Prostate gland (tissue), 2 donors: ENCODE results near the gene PIEZO2. TPM values are rescaled to one million over a fixed set of nuclear protein-coding genes. Genes with fewer than 3 reads are reported as not detected.

Experiments
- DNase-seq: peaks from one replicate; pipeline ENCODE4 v3.0.0-alpha.2; 2019; ENCODE audit warnings: low spot score
- H3K27ac ChIP-seq, 2 donors: fragments of 200-600 bp; sonication (generic); 2 replicates each; pipeline ENCODE4 v1.5.1; 2017 to 2019
- H3K27me3 ChIP-seq: fragments of 200-600 bp; sonication (generic); replicated peaks from 2 replicates; pipeline ENCODE4 v1.5.1; 2019; ENCODE audit not compliant: insufficient read depth
- H3K36me3 ChIP-seq, 2 donors: fragments of 200-600 bp; sonication (generic); 1 replicate in 1 of 2; 2 replicates in 1 of 2; pipeline versions ENCODE4 v1.5.1 to v1.8.1; 2017 to 2019
- H3K4me1 ChIP-seq: fragments of 200-600 bp; sonication (generic); replicated peaks from 2 replicates; pipeline ENCODE4 v1.5.1; 2019
- H3K4me3 ChIP-seq, 2 donors: fragments of 200-600 bp; sonication (generic); 2 replicates each; pipeline ENCODE4 v1.5.1; 2017 to 2019
- H3K9me3 ChIP-seq: fragments of 200-600 bp; sonication (generic); 2 replicates; pipeline ENCODE4 v1.5.1; 2017
- POLR2A ChIP-seq: fragments of 450-650 bp; IDR thresholded peaks from one replicate; pipeline ENCODE4 v1.6.1; 2016; ENCODE audit warnings: antibody characterized with exemption, mild to moderate bottlenecking
- POLR2AphosphoS5 ChIP-seq: sonication (generic); formaldehyde crosslinking; IDR thresholded peaks from one replicate; pipeline ENCODE4 v1.6.1; 2017; ENCODE audit warnings: antibody characterized with exemption
- WGBS: methylation state at CpG from one replicate; pipeline ENCODE4 v1.1.5; 2018; 5-methylcytosine and 5-hydroxymethylcytosine counted together
- intact Hi-C: fragments of 100-400 bp; cut with DNase I; formaldehyde crosslinking; loops from one replicate; pipeline ENCODE4 v1.14.2; 2022
- total RNA-seq, 2 donors: library from RNA; depleted of rRNA; stranded (reverse); fragments of >200 nt; gene quantifications; one replicate each; pipeline ENCODE4 v1.1.0, GENCODE V29; 2016
- TF ChIP-seq, protein P1 (sequence below), 4 experiments: fragments of 200-600 bp in 2 of 4; fragments of 450-650 bp in 2 of 4; sonication (generic) in 2 of 4; IDR thresholded peaks; 1 replicate in 3 of 4; 2 replicates in 1 of 4; pipeline ENCODE4 v1.5.1; 2016 to 2019; ENCODE audit warnings: antibody characterized with exemption in 4 of 4, mild to moderate bottlenecking in 2 of 4, moderate library complexity in 2 of 4

Gene PIEZO2
- total RNA-seq, 2 donors from 2014 or later: 4.1 to 19.0 TPM

DNA sequence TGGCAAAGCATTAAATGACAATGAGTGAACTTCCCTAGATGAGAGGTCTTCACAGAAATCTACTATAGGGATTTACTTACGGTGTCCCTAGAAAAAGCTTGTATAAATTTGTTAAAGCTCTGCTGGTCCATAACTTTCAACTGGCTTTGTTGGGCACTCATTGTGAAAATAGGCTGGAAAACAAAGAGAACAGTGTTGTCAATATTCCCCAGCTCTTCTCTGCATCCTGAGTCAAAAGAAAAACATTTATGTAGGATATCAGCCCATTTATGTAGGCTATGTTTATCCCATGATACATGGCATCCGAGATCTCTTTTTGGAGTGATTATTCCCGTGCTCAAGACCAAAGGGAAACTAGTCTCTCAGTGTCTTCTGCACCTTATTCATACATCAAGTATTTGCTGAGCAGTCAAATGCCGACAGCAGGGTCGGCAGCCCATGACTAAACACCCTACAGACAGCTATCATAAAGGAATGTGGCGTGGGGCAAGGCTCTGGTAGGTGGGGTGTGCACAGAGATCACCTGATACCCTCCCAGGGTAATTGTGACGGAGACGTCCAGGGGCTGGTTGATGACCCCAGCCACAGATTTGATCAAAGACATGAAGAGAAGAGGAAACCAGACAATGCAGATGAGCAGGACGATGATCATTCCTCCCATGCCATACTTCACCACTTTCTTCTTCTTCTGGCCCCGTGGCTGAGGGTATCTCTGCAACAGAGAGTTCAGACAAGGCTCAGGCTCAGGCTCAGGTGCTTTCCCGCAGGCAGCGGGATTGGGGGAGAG lies 467.6 kb downstream of the PIEZO2 start:
- H3K27ac ChIP-seq: no peak overlapping the region
- 78% methylated on average over 12 of the region's 12 CpGs for WGBS
- intact Hi-C loops: no loop called here
- TF ChIP-seq POLR2AphosphoS5 (no peak), POLR2A (no peak)
- TF ChIP-seq, protein P1, sequence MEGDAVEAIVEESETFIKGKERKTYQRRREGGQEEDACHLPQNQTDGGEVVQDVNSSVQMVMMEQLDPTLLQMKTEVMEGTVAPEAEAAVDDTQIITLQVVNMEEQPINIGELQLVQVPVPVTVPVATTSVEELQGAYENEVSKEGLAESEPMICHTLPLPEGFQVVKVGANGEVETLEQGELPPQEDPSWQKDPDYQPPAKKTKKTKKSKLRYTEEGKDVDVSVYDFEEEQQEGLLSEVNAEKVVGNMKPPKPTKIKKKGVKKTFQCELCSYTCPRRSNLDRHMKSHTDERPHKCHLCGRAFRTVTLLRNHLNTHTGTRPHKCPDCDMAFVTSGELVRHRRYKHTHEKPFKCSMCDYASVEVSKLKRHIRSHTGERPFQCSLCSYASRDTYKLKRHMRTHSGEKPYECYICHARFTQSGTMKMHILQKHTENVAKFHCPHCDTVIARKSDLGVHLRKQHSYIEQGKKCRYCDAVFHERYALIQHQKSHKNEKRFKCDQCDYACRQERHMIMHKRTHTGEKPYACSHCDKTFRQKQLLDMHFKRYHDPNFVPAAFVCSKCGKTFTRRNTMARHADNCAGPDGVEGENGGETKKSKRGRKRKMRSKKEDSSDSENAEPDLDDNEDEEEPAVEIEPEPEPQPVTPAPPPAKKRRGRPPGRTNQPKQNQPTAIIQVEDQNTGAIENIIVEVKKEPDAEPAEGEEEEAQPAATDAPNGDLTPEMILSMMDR (IDR thresholded peaks at IDR 0.05): no peak
- H3K9me3 ChIP-seq: no peaks in the 10 kb centered on the region
- H3K27me3 ChIP-seq: no peaks in the 10 kb centered on the region
- no peak overlapping the region for H3K4me3 ChIP-seq
- DNase-seq: no peak
- H3K4me1 ChIP-seq: no peaks in the 10 kb centered on the region
- H3K36me3 ChIP-seq: no peaks in the 10 kb centered on the region

DNA sequence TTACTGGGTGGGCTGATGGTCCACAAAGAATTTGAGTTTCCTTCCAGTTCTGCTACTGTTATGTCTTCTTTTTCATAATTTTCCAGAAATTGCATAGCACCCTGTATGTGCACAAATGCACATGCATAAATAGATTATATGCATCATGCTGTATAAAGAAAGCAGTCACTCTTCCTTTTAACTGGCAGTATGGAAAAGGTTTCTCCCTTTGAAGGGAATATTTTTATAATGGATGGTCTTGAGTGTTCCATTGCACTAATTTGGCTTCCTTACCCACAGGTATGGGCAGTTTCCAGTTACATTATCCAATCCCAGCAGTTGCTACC lies 469.1 kb downstream of the PIEZO2 start:
- intact Hi-C loops: no loop called here
- no peak for DNase-seq

DNA sequence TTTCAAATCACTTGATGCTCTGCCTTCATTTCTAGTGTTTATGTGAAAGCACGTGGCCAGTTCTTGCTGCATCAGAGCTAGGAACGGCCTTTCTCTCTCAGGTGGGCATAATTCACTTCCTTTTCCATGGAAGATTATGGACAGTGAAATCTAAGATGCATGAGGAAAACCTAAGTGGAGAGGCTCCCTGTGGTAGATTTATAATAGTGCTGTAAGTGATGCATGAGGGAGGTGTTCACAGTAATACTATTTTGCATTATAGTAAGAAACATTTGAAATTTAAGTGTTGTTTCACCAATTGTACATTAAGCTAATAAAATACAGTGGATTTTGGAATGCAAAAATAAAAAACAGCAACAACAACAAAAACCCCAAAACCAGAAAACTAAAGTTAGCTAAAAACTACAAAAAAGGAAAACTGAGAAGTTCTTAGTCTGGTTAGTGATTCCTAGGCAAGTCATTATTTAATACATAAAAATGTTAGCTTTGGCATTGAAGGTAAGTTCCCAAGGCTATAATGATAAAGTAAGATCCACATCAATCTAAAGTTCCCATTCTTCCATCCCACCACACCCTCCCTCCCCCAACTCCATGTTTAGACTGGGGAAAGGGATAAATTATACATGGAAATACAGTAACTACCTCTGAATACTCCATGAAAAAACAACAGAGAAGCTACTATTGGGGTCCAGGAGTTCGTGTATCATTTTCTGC lies 469.7 kb downstream of the PIEZO2 start:
- no peak for TF ChIP-seq POLR2A
- TF ChIP-seq, protein P1 (IDR thresholded peaks at IDR 0.05): no peak
- no peak for TF ChIP-seq POLR2AphosphoS5
- Histone ChIP-seq H3K36me3 (no peaks in the 10 kb centered on the region), H3K4me3 (no peak overlapping the region), H3K27ac (no peak overlapping the region), H3K9me3 (no peaks in the 10 kb centered on the region), H3K4me1 (no peaks in the 10 kb centered on the region), H3K27me3 (no peaks in the 10 kb centered on the region)
- intact Hi-C loops: no loop called here
- WGBS: 81% methylated on average over 3 of the region's 3 CpGs
- no peak for DNase-seq

More for the DNA sequence above, 469.1 kb downstream of the PIEZO2 start:
- Histone ChIP-seq H3K27ac (no peak overlapping the region), H3K27me3 (no peaks in the 10 kb centered on the region), H3K9me3 (no peaks in the 10 kb centered on the region), H3K4me3 (no peak overlapping the region), H3K4me1 (no peaks in the 10 kb centered on the region), H3K36me3 (no peaks in the 10 kb centered on the region)
- TF ChIP-seq POLR2AphosphoS5: no peak
- no peak for TF ChIP-seq POLR2A
- TF ChIP-seq, protein P1 (IDR thresholded peaks at IDR 0.05): no peak

DNA sequence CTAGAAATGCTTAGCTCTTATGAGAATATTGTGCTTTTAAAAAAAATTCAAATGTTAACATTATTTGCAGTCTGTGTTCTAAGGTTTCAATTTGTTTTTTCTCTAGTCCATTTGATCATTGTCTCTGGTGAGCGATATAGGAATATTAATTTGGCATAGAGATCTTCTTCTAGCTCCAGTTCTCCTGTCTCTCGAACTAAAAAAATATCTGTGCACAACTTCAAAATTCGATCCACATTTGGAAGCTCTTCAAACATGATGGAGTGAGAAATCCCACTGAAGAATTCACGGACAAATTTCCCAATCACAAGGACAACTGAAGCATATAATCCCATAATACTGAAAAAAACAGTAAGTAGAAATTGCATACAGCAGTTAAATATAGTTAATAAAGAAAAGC lies 477.9 kb downstream of the PIEZO2 start:
- WGBS: 74% methylated on average over 4 of the region's 4 CpGs
- Histone ChIP-seq H3K27me3 (no peaks in the 10 kb centered on the region), H3K4me3 (no peak overlapping the region), H3K36me3 (no peaks in the 10 kb centered on the region), H3K9me3 (no peaks in the 10 kb centered on the region), H3K4me1 (no peaks in the 10 kb centered on the region), H3K27ac (no peak overlapping the region)
- no peak for DNase-seq
- intact Hi-C loops: no loop called here
- TF ChIP-seq POLR2A (no peak), POLR2AphosphoS5 (no peak)
- TF ChIP-seq, protein P1 (IDR thresholded peaks at IDR 0.05): no peak

DNA sequence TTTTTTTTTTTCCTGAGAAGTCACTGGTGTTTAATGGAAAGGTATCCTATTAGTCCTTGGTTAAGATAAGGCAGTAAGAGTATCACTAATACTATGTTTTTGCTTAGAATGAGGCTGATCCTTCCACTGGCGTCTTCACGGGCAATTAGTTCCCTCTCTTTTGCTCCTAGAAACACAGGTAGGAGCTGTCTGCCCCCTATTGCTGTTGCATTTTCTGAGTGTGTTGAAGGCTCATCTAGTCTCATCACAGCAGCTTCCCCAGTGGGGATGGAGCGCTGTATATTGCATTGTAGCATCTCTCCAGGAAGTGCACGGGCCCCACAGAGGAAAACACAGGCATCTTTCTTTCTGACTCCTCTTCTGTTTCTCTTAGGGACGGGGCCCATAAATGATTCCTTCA lies 478.5 kb downstream of the PIEZO2 start:
- WGBS: 75% methylated on average over 5 of the region's 5 CpGs
- Histone ChIP-seq H3K4me1 (no peaks in the 10 kb centered on the region), H3K9me3 (no peaks in the 10 kb centered on the region), H3K4me3 (no peak overlapping the region), H3K27me3 (no peaks in the 10 kb centered on the region), H3K27ac (no peak overlapping the region), H3K36me3 (no peaks in the 10 kb centered on the region)
- TF ChIP-seq POLR2A (no peak), POLR2AphosphoS5 (no peak)
- TF ChIP-seq, protein P1 (IDR thresholded peaks at IDR 0.05): no peak
- intact Hi-C loops: no loop called here
- DNase-seq: no peak
